GM06990 (cell line): ENCODE results near the gene GNL3.
A peak's percentile ranks its signal among the peaks of the same experiment; 100 is the strongest.

ENCODE experiments used
- DNase-seq: peaks from one replicate; pipeline ENCODE4 v3.0.0-alpha.2; 2011; ENCODE audit not compliant: insufficient read length; ENCODE audit errors: extremely low read depth
- H3K27me3 ChIP-seq: replicated peaks from 2 replicates; pipeline ENCODE4 v1.6.0; 2011; ENCODE audit warnings: low read length; ENCODE audit not compliant: control insufficient read depth, insufficient read depth
- H3K36me3 ChIP-seq: 2 replicates; pipeline ENCODE4 v1.5.1; 2011; ENCODE audit warnings: low read length; ENCODE audit not compliant: control insufficient read depth, insufficient read depth
- H3K4me3 ChIP-seq: replicated peaks from 2 replicates; pipeline ENCODE4 v1.5.1; 2011; ENCODE audit warnings: low read depth, mild to moderate bottlenecking, control low read depth, low read length
- CTCF ChIP-seq: IDR thresholded peaks from 2 replicates; pipeline ENCODE4 v1.5.1; 2011; ENCODE audit warnings: low read length, control low read depth, mild to moderate bottlenecking, inconsistent platforms; ENCODE audit not compliant: insufficient read depth, poor library complexity, severe bottlenecking

The GNL3 gene

GRCh38 chr3:52682016-52682415 is 3.8 kb upstream of the GNL3 start:
- peak; percentile 12 for TF ChIP-seq CTCF
- H3K4me3 ChIP-seq: no peak overlapping the region; the same call in 1 of the 2 replicates
- no peak for DNase-seq
- peaks cover 8% of the 10 kb centered on the region for H3K36me3 ChIP-seq
- H3K27me3 ChIP-seq: no peaks in the 10 kb centered on the region

DNA sequence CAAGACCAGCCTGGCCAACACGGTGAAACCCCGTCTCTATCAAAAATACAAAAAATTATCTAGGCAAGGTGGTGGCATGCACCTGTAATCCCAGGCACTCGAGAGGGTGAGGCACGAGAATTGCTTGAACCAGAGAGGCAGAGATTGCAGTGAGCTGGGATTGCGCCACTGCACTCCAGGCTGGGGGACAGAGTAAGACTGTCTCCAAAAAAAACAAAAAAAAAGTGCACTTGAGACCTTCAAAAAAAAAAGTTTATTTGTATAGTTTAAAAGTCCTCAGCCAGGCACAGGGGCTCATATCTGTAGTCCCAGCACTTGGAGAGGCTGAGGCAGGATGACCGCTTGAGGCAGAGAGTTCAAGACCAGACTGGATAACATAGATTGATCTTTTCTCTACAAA is 2.2 kb upstream of the GNL3 start:
- peaks cover 13% of the 10 kb centered on the region for H3K36me3 ChIP-seq
- DNase-seq: no peak
- no peak for TF ChIP-seq CTCF
- H3K4me3 ChIP-seq: no peak overlapping the region
- H3K27me3 ChIP-seq: no peaks in the 10 kb centered on the region

DNA sequence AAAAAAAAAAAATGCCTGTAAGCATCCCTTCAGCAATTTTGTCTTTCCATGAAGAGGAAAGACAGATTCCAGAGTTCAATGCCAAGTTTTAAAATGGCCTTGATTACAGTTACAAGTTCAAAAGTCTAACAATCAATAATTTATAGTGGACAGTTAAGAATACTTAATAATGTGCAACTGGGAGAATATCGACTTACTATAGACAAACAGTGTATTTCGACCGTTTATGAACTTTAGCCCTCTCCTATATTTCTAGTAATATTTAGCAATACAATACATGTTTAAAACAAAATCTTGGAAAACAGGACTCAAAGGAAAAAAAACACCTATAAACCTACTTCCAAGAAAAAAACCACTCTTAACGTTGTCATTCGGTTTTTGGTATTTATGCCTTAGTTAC is 1.6 kb upstream of the GNL3 start:
- Histone ChIP-seq H3K27me3 (no peaks in the 10 kb centered on the region), H3K36me3 (peaks cover 17% of the 10 kb centered on the region), H3K4me3 (peak overlapping the region; percentile 76)
- no peak for TF ChIP-seq CTCF
- no peak for DNase-seq

GRCh38 chr3:52685285-52685708 is 535 bp upstream of the GNL3 start:
- TF ChIP-seq CTCF: no peak
- H3K36me3 ChIP-seq: peaks cover 19% of the 10 kb centered on the region
- H3K4me3 ChIP-seq: peak overlapping the region; percentile 87
- peak; percentile 91 for DNase-seq
- H3K27me3 ChIP-seq: no peaks in the 10 kb centered on the region

- H3K27me3 ChIP-seq: no peaks in the 10 kb centered on the region
- DNase-seq: no peak
- H3K4me3 ChIP-seq: no peak overlapping the region
- peaks cover 32% of the 10 kb centered on the region for H3K36me3 ChIP-seq
- TF ChIP-seq CTCF: no peak
Measured at GRCh38 chr3:52688266-52688665, 2.4 kb downstream of the GNL3 start.

DNA sequence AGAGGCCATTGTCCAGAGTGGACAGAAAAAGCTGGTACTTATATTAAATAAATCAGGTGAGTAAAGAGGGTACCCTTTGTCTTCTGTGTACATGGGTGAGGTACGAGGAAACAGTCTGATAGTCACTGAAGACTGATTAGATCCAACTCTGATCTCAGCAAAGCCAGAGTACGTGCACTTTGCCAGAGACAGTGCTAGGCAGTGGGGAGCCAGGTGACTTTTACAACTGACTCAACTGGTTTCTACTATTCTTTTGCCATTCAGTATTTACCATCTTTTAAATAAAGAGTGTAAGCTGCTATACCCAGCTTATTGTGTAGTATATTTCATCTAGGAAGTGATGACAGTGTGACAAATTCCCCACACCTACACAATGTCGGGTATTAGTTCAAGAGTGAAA is 3.3 kb downstream of the GNL3 start:
- H3K36me3 ChIP-seq: peaks cover 39% of the 10 kb centered on the region

More for the DNA sequence above, 3.3 kb downstream of the GNL3 start:
- H3K27me3 ChIP-seq: no peaks in the 10 kb centered on the region
- no peak for DNase-seq
- TF ChIP-seq CTCF: no peak
- H3K4me3 ChIP-seq: no peak overlapping the region
